Measurements from ENCODE around the gene TMEM95. TPM values are rescaled to one million over a fixed set of nuclear protein-coding genes. Genes with fewer than 3 reads are reported as not detected.
"Not testable (repeated sequence)": the region's sequence is repeated elsewhere in the genome, so short reads cannot be mapped to it uniquely, and the experiment has no call there.

TMEM95 gene
- total and polyA plus RNA-seq, 2 donors (not counting 1 experiment from before 2014, with no cell fraction given) = not detected

- TF ChIP-seq EZH2 (IDR thresholded peaks at IDR 0.05; ENCODE audit: low read length, missing control alignments) (no peak), CTCF (conservative IDR thresholded peaks at IDR 0.05 in 1 of 2, IDR thresholded peaks at IDR 0.05 in 1 of 2; ENCODE audit: low read depth in 1 of 2, low read length in 2 of 2) (no peak)
- Histone ChIP-seq H3K79me2 (ENCODE audit: control insufficient read depth, insufficient read depth, low read length) (no peaks in the 10 kb centered on the region), H3K4me3 (replicated peaks in 1 of 4; ENCODE audit: control extremely low read depth in 1 of 4, insufficient read depth in 1 of 4, low read depth in 3 of 4, low read length in 4 of 4) (no peak overlapping the region), H3K36me3 (ENCODE audit: control insufficient read depth, insufficient read depth, low read length) (no peaks in the 10 kb centered on the region), H4K20me1 (ENCODE audit: control insufficient read depth, extremely low read depth, insufficient read depth, low read length) (no peaks in the 10 kb centered on the region), H3K27ac (ENCODE audit: insufficient read depth, low read length) (no peak overlapping the region), H3K27me3 (ENCODE audit: control insufficient read depth, insufficient read depth, low read length) (peaks cover 8% of the 10 kb centered on the region), H3K4me1 (ENCODE audit: control insufficient read depth, extremely low read depth, insufficient read depth, low read length) (no peaks in the 10 kb centered on the region), H3K4me2 (ENCODE audit: extremely low read depth, insufficient read depth, low read length) (no peak overlapping the region), H3K9ac (ENCODE audit: insufficient read depth, low read length) (no peak overlapping the region), H3K9me3 (ENCODE audit: control insufficient read depth, insufficient read depth, low read depth, low read length) (no peaks in the 10 kb centered on the region), H2AFZ (ENCODE audit: low read length) (no peak overlapping the region)
- no peak for DNase-seq (ENCODE audit: low read depth in 2 of 2)
These were observed 12.1 kb downstream of the TMEM95 start for GRCh38 chr17:7367083-7367482.

- no peak overlapping the region for H3K9ac ChIP-seq (ENCODE audit: insufficient read depth, low read length)
- H4K20me1 ChIP-seq (ENCODE audit: control insufficient read depth, extremely low read depth, insufficient read depth, low read length) = no peaks in the 10 kb centered on the region
- H3K4me2 ChIP-seq (ENCODE audit: extremely low read depth, insufficient read depth, low read length) = no peak overlapping the region
- H3K4me1 ChIP-seq (ENCODE audit: control insufficient read depth, extremely low read depth, insufficient read depth, low read length) = no peaks in the 10 kb centered on the region
- TF ChIP-seq CTCF (conservative IDR thresholded peaks at IDR 0.05 in 1 of 2, IDR thresholded peaks at IDR 0.05 in 1 of 2; ENCODE audit: low read depth in 1 of 2, low read length in 2 of 2) = no peak
- TF ChIP-seq EZH2 (IDR thresholded peaks at IDR 0.05; ENCODE audit: low read length, missing control alignments) = no peak
- no peak overlapping the region for H2AFZ ChIP-seq (ENCODE audit: low read length)
- no peaks in the 10 kb centered on the region for H3K36me3 ChIP-seq (ENCODE audit: control insufficient read depth, insufficient read depth, low read length)
- no peaks in the 10 kb centered on the region for H3K79me2 ChIP-seq (ENCODE audit: control insufficient read depth, insufficient read depth, low read length)
- peaks cover 8% of the 10 kb centered on the region for H3K27me3 ChIP-seq (ENCODE audit: control insufficient read depth, insufficient read depth, low read length)
- no peak for DNase-seq (ENCODE audit: low read depth in 2 of 2)
- no peak overlapping the region for H3K4me3 ChIP-seq (replicated peaks in 1 of 4; ENCODE audit: control extremely low read depth in 1 of 4, insufficient read depth in 1 of 4, low read depth in 3 of 4, low read length in 4 of 4)
- no peak overlapping the region for H3K27ac ChIP-seq (ENCODE audit: insufficient read depth, low read length)
- H3K9me3 ChIP-seq (ENCODE audit: control insufficient read depth, insufficient read depth, low read depth, low read length) = no peaks in the 10 kb centered on the region
These were observed 13.1 kb downstream of the TMEM95 start for GRCh38 chr17:7367918-7368598.

- not testable (repeated sequence) for H3K9me3 ChIP-seq (ENCODE audit: control insufficient read depth, insufficient read depth, low read depth, low read length); DNase-seq (ENCODE audit: low read depth in 2 of 2); H3K79me2 ChIP-seq (ENCODE audit: control insufficient read depth, insufficient read depth, low read length); H3K36me3 ChIP-seq (ENCODE audit: control insufficient read depth, insufficient read depth, low read length); H3K9ac ChIP-seq (ENCODE audit: insufficient read depth, low read length); H3K27ac ChIP-seq (ENCODE audit: insufficient read depth, low read length); H3K27me3 ChIP-seq (ENCODE audit: control insufficient read depth, insufficient read depth, low read length); H3K4me1 ChIP-seq (ENCODE audit: control insufficient read depth, extremely low read depth, insufficient read depth, low read length); H3K4me2 ChIP-seq (ENCODE audit: extremely low read depth, insufficient read depth, low read length); H2AFZ ChIP-seq (ENCODE audit: low read length); H4K20me1 ChIP-seq (ENCODE audit: control insufficient read depth, extremely low read depth, insufficient read depth, low read length); H3K4me3 ChIP-seq (replicated peaks in 1 of 4; ENCODE audit: control extremely low read depth in 1 of 4, insufficient read depth in 1 of 4, low read depth in 3 of 4, low read length in 4 of 4)
These were observed 13.6 kb downstream of the TMEM95 start for GRCh38 chr17:7368599-7368994.
